ENCODE results near the gene SYT5.
A peak's percentile ranks its signal among the peaks of the same experiment; 100 is the strongest.

SYT5 gene

GRCh38 chr19:55147545-55148251 lies 32.4 kb downstream of the SYT5 start:
- no peak for FAIRE-seq
- no peak for TF ChIP-seq CTCF (IDR thresholded peaks at IDR 0.05; ENCODE audit: insufficient read depth, missing control alignments)

DNA sequence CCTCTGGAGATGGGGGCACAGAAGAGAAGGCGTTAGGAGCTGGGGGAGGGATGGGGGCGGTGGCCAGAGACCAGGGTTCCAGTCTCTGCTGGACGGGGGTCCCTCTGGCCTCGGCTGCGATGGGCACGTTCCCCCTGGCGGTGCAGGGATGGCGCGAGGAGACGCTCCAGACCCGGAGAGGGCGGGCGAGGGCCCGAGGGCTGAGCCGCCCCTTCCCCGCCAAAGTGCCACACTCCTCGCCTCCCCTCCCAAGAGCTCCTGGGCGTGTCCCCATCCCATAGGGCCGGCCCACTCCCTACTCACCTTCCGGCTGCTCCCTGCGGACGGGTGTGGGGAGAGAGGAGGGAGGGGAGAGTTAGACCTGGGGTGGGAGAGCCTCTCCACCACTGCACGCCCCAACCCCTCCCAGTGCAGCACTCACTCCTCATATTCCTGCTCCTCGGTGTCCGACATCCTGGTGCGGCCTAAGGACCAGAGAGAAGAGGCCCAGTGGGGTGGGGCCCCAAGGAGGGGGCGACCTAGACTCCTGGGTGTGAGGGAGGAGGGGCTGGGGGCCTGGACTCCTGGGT lies 33.3 kb downstream of the SYT5 start:
- FAIRE-seq: no peak
- peak; percentile 88 for DNase-seq (ENCODE audit: insufficient read length, low spot score)
- TF ChIP-seq CTCF (IDR thresholded peaks at IDR 0.05; ENCODE audit: insufficient read depth, missing control alignments): no peak

More at GRCh38 chr19:55147545-55148251, 32.4 kb downstream of the SYT5 start:
- no peak for DNase-seq (ENCODE audit: insufficient read length, low spot score)

DNA sequence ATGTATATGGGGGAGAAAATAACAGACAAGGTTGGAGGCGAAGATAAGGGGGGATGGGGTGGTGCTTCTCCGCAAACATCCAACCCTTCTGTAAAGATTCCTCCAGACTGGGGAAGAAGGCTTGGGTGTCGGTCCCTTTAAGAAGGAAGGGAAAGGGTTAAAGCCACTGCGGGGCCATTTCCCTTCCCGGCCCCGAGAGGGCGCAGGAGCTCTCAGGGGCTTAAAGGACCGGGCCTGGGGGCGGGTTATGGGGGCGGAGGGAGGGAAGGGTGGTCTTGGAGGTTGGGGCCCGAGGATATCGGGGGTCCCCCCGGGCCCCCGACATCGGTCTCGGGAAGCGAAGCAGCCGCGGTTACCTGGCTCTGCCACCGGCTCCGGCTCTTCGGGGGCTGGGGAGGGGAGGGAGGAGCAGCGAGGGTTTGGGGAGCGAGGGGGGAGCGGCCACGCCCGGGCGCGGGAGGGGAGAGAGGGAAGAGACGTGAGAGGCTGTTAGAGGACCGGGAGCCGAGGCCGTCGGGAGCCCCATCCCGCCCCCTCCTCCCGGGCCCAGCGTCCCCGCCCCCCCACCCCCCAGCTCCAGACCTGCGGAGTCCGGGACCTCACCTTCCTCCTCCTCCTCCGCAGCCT lies 33.9 kb downstream of the SYT5 start:
- TF ChIP-seq CTCF (IDR thresholded peaks at IDR 0.05; ENCODE audit: insufficient read depth, missing control alignments): peak; percentile 59
- DNase-seq (ENCODE audit: insufficient read length, low spot score) (peak; percentile 79), FAIRE-seq (no peak)

GRCh38 chr19:55145232-55145631 lies 34.9 kb downstream of the SYT5 start:
- DNase-seq (ENCODE audit: insufficient read length, low spot score): no peak
- FAIRE-seq: no peak
- no peak for TF ChIP-seq CTCF (IDR thresholded peaks at IDR 0.05; ENCODE audit: insufficient read depth, missing control alignments)

DNA sequence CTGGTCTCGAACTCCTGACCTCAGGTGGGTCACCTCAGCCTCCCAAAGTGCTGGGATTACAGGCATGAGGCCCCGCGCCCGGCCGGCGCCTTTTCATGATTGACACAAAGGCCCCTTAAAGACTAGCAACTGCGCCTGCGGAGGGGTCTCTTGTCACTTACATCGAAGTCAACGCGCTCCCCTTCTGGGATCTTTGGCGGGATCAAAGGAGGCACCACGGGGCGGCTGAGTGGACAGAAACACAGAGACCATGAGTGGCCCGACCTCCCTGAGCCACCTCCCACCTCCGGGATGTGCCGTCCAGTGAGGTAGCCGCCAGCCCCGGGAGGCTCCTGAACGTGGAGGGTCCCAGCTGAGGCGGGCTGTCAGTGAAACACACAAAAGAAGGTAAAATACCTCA lies 38.4 kb downstream of the SYT5 start:
- DNase-seq (ENCODE audit: insufficient read length, low spot score): no peak
- TF ChIP-seq CTCF (IDR thresholded peaks at IDR 0.05; ENCODE audit: insufficient read depth, missing control alignments): no peak

DNA sequence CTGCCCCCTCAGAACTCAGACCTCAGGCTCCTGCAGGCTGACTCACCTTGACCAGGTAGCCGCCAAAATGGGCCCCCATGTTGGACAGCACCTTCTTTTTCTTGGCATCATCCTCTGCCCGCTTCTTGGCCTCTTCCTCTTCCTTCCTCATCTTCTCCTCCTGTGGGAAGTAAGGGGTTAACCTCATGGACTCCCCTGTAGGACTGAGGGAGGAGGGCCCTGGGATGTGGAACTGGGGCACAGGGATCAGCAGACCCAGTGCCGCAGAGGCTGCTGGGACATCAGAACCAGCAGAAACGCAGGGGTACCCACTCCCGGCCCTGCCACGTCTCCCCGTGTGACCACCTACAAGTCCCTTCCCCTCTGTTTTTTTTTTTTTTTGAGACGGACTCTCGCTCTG lies 42.2 kb downstream of the SYT5 start:
- no peak for TF ChIP-seq CTCF (IDR thresholded peaks at IDR 0.05; ENCODE audit: insufficient read depth, missing control alignments)
- DNase-seq (ENCODE audit: insufficient read length, low spot score) (no peak), FAIRE-seq (no peak)

More for the DNA sequence above, 38.4 kb downstream of the SYT5 start:
- FAIRE-seq: no peak

Data from D721Med (cell line).